Astrocyte (in vitro differentiated cells and primary cell): ENCODE data around the gene PRKG1. TPM values are rescaled to one million over a fixed set of nuclear protein-coding genes. Genes with fewer than 3 reads are reported as not detected.
A peak's percentile ranks its signal among the peaks of the same experiment; 100 is the strongest.

Source experiments
- DNase-seq: peaks from one replicate; pipeline ENCODE4 v3.0.0-alpha.2; 2010; ENCODE audit warnings: low read depth
- FAIRE-seq: peaks from 2 replicates; lab custom pipeline; 2011; peaks lifted over from hg19 to GRCh38; lab: Jason Lieb, UNC
- H2AFZ ChIP-seq: 2 replicates; pipeline ENCODE4 v1.6.0; 2012; ENCODE audit warnings: low read depth, low read length, inconsistent platforms
- H3K27ac ChIP-seq: 2 replicates; pipeline ENCODE4 v1.5.1; 2011; ENCODE audit warnings: low read depth, low read length, inconsistent platforms
- H3K27me3 ChIP-seq: 2 replicates; pipeline ENCODE4 v1.6.0; 2011; ENCODE audit warnings: low read length, inconsistent platforms; ENCODE audit not compliant: insufficient read depth
- H3K36me3 ChIP-seq: 2 replicates; pipeline ENCODE4 v1.5.1; 2011; ENCODE audit warnings: low read length, inconsistent platforms; ENCODE audit not compliant: insufficient read depth
- H3K4me1 ChIP-seq: 2 replicates; pipeline ENCODE4 v1.5.1; 2011; ENCODE audit warnings: low read length, inconsistent platforms; ENCODE audit not compliant: insufficient read depth
- H3K4me2 ChIP-seq: 2 replicates; pipeline ENCODE4 v1.6.0; 2012; ENCODE audit warnings: low read length, inconsistent platforms
- H3K4me3 ChIP-seq: 2 replicates; pipeline ENCODE4 v1.5.1; 2011; ENCODE audit warnings: low read depth, mild to moderate bottlenecking, low read length, inconsistent platforms; ENCODE audit not compliant: insufficient read depth
- H3K79me2 ChIP-seq: 2 replicates; pipeline ENCODE4 v1.6.0; 2012; ENCODE audit warnings: mild to moderate bottlenecking, low read length, inconsistent platforms; ENCODE audit not compliant: insufficient read depth
- H3K9ac ChIP-seq: 2 replicates; pipeline ENCODE4 v1.6.0; 2012; ENCODE audit warnings: mild to moderate bottlenecking, low read length, inconsistent platforms
- H3K9me3 ChIP-seq: 2 replicates; pipeline ENCODE4 v1.5.1; 2012; ENCODE audit warnings: low read depth, mild to moderate bottlenecking, low read length, inconsistent platforms; ENCODE audit not compliant: insufficient read depth
- H4K20me1 ChIP-seq: 2 replicates; pipeline ENCODE4 v1.6.0; 2012; ENCODE audit warnings: low read length, inconsistent platforms; ENCODE audit not compliant: insufficient read depth
- H3K27ac Mint-ChIP-seq: one replicate; pipeline ENCODE4 v1.8.0; 2021; ENCODE audit warnings: mild to moderate bottlenecking, mixed read lengths; ENCODE audit not compliant: unreplicated experiment
- H3K27me3 Mint-ChIP-seq: one replicate; pipeline ENCODE4 v1.8.0; 2021; ENCODE audit warnings: low read depth, mixed read lengths; ENCODE audit not compliant: unreplicated experiment
- H3K36me3 Mint-ChIP-seq: one replicate; pipeline ENCODE4 v1.8.0; 2021; ENCODE audit warnings: low read depth, mixed read lengths; ENCODE audit not compliant: unreplicated experiment
- H3K4me1 Mint-ChIP-seq: one replicate; pipeline ENCODE4 v1.8.0; 2021; ENCODE audit warnings: low read depth, mixed read lengths; ENCODE audit not compliant: unreplicated experiment
- H3K4me3 Mint-ChIP-seq: one replicate; pipeline ENCODE4 v1.8.0; 2021; ENCODE audit warnings: mild to moderate bottlenecking, moderate library complexity, mixed read lengths; ENCODE audit not compliant: unreplicated experiment
- H3K9me3 Mint-ChIP-seq: one replicate; pipeline ENCODE4 v1.8.0; 2021; ENCODE audit warnings: mild to moderate bottlenecking, mixed read lengths; ENCODE audit not compliant: unreplicated experiment
- EZH2 ChIP-seq: IDR thresholded peaks from 2 replicates; pipeline ENCODE4 v1.6.1; 2012; ENCODE audit warnings: mild to moderate bottlenecking, low read length, inconsistent platforms; ENCODE audit not compliant: insufficient read depth
- total RNA-seq: library from RNA; stranded (reverse); gene quantifications from 2 replicates; pipeline ENCODE4 v1.2.1, GENCODE V29; 2021
- TF ChIP-seq, protein P1 (sequence below): IDR thresholded peaks from 2 replicates; pipeline ENCODE4 v1.5.1; 2011; ENCODE audit warnings: low read depth, mild to moderate bottlenecking, inconsistent platforms, low read length, moderate library complexity; ENCODE audit not compliant: insufficient read depth

Gene PRKG1
- total RNA-seq, 1 donor from 2014 or later: 3.1 TPM

- no peak for TF ChIP-seq EZH2
- TF ChIP-seq, protein P1, sequence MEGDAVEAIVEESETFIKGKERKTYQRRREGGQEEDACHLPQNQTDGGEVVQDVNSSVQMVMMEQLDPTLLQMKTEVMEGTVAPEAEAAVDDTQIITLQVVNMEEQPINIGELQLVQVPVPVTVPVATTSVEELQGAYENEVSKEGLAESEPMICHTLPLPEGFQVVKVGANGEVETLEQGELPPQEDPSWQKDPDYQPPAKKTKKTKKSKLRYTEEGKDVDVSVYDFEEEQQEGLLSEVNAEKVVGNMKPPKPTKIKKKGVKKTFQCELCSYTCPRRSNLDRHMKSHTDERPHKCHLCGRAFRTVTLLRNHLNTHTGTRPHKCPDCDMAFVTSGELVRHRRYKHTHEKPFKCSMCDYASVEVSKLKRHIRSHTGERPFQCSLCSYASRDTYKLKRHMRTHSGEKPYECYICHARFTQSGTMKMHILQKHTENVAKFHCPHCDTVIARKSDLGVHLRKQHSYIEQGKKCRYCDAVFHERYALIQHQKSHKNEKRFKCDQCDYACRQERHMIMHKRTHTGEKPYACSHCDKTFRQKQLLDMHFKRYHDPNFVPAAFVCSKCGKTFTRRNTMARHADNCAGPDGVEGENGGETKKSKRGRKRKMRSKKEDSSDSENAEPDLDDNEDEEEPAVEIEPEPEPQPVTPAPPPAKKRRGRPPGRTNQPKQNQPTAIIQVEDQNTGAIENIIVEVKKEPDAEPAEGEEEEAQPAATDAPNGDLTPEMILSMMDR: no peak
- Histone ChIP-seq H2AFZ (no peak overlapping the region), H3K4me3 (no peak overlapping the region), H3K4me1 (no peaks in the 10 kb centered on the region), H3K36me3 (no peaks in the 10 kb centered on the region), H3K9me3 (no peaks in the 10 kb centered on the region), H3K27ac (no peak overlapping the region), H3K27me3 (no peaks in the 10 kb centered on the region), H3K9ac (no peak overlapping the region), H3K4me2 (no peak overlapping the region), H3K79me2 (no peaks in the 10 kb centered on the region), H4K20me1 (no peaks in the 10 kb centered on the region)
- Mint-ChIP-seq H3K9me3 (no peaks in the 10 kb centered on the region), H3K27me3 (no peaks in the 10 kb centered on the region), H3K27ac (no peak overlapping the region), H3K36me3 (no peaks in the 10 kb centered on the region), H3K4me1 (peaks cover 11% of the 10 kb centered on the region), H3K4me3 (no peak overlapping the region)
- no peak for DNase-seq
- no peak for FAIRE-seq
These were observed 709.7 kb downstream of the PRKG1 start for GRCh38 chr10:51783941-51784340.

- Histone ChIP-seq H3K4me2 (no peak overlapping the region), H4K20me1 (no peaks in the 10 kb centered on the region), H3K4me3 (no peak overlapping the region), H3K9me3 (no peaks in the 10 kb centered on the region), H3K79me2 (no peaks in the 10 kb centered on the region), H3K36me3 (no peaks in the 10 kb centered on the region), H3K9ac (no peak overlapping the region), H3K4me1 (no peaks in the 10 kb centered on the region), H2AFZ (no peak overlapping the region), H3K27me3 (no peaks in the 10 kb centered on the region), H3K27ac (no peak overlapping the region)
- H3K4me1 Mint-ChIP-seq: peaks cover 11% of the 10 kb centered on the region
- TF ChIP-seq, protein P1: no peak
- no peak for TF ChIP-seq EZH2
- H3K27me3 Mint-ChIP-seq: no peaks in the 10 kb centered on the region
- H3K4me3 Mint-ChIP-seq: no peak overlapping the region
- no peaks in the 10 kb centered on the region for H3K36me3 Mint-ChIP-seq
- H3K9me3 Mint-ChIP-seq: no peaks in the 10 kb centered on the region
- DNase-seq: no peak
- H3K27ac Mint-ChIP-seq: peak overlapping the region; percentile 21
- peak; percentile 47 for FAIRE-seq
These were observed 711.9 kb downstream of the PRKG1 start for GRCh38 chr10:51786016-51786683.

GRCh38 chr10:51786684-51787035, 712.4 kb downstream of the PRKG1 start:
- no peaks in the 10 kb centered on the region for H3K9me3 ChIP-seq
- TF ChIP-seq EZH2: no peak
- TF ChIP-seq, protein P1: no peak
- no peaks in the 10 kb centered on the region for H3K27me3 Mint-ChIP-seq
- H3K4me1 Mint-ChIP-seq: peaks cover 11% of the 10 kb centered on the region
- H2AFZ ChIP-seq: no peak overlapping the region
- H3K9me3 Mint-ChIP-seq: peaks cover under 1% of the 10 kb centered on the region
- H3K27me3 ChIP-seq: no peaks in the 10 kb centered on the region
- H3K36me3 Mint-ChIP-seq: no peaks in the 10 kb centered on the region
- no peaks in the 10 kb centered on the region for H3K79me2 ChIP-seq
- FAIRE-seq: no peak
- H3K4me2 ChIP-seq: no peak overlapping the region
- H4K20me1 ChIP-seq: no peaks in the 10 kb centered on the region
- no peak overlapping the region for H3K9ac ChIP-seq
- DNase-seq: no peak
- H3K36me3 ChIP-seq: no peaks in the 10 kb centered on the region
- H3K4me3 ChIP-seq: no peak overlapping the region
- no peaks in the 10 kb centered on the region for H3K4me1 ChIP-seq
- H3K4me3 Mint-ChIP-seq: no peak overlapping the region
- no peak overlapping the region for H3K27ac Mint-ChIP-seq
- no peak overlapping the region for H3K27ac ChIP-seq
